ENCODE data around the gene SLC35F5. TPM values are rescaled to one million over a fixed set of nuclear protein-coding genes. Genes with fewer than 3 reads are reported as not detected.
"Not testable (repeated sequence)": the region's sequence is repeated elsewhere in the genome, so short reads cannot be mapped to it uniquely, and the experiment has no call there.

SLC35F5 gene
- total RNA-seq, 2 experiments from 2014 or later = 18.3 to 19.2 TPM

- CTCF ChIA-PET = no interaction called here
Observed at GRCh38 chr2:113672326-113672932, 84.0 kb downstream of the SLC35F5 start.

GRCh38 chr2:113669013-113669412 lies 87.4 kb downstream of the SLC35F5 start:
- H3K9me3 ChIP-seq (ENCODE audit: control insufficient read depth in 1 of 2, insufficient read depth in 1 of 2, low read length in 2 of 2); intact Hi-C loops (cut with DNase I, micrococcal nuclease); H3K4me1 ChIP-seq (ENCODE audit: insufficient read depth, low read length); H3K36me3 Mint-ChIP-seq (ENCODE audit: low read depth); H3K4me3 ChIP-seq (ENCODE audit: low read length); H3K27ac Mint-ChIP-seq; H3K9me3 Mint-ChIP-seq; H3K4me3 Mint-ChIP-seq; ATAC-seq (ENCODE audit: poor library complexity); H3K27ac ChIP-seq (ENCODE audit: low read depth in 1 of 2, low read length in 2 of 2); DNase-seq; H3K36me3 ChIP-seq (ENCODE audit: insufficient read depth, low read length); H3K27me3 ChIP-seq (ENCODE audit: control insufficient read depth in 1 of 2, insufficient read depth in 2 of 2, low read length in 2 of 2); CTCF ChIA-PET; POLR2A ChIA-PET; H3K4me1 Mint-ChIP-seq (ENCODE audit: low read depth); H3K27me3 Mint-ChIP-seq: not testable (repeated sequence)

More at GRCh38 chr2:113672326-113672932, 84.0 kb downstream of the SLC35F5 start:
- no peak overlapping the region for H3K27ac ChIP-seq (ENCODE audit: low read depth in 1 of 2, low read length in 2 of 2)
- POLR2A ChIA-PET = no interaction called here
- Mint-ChIP-seq H3K9me3 (no peaks in the 10 kb centered on the region), H3K36me3 (ENCODE audit: low read depth) (no peaks in the 10 kb centered on the region), H3K4me3 (no peak overlapping the region), H3K4me1 (ENCODE audit: low read depth) (no peaks in the 10 kb centered on the region), H3K27me3 (no peaks in the 10 kb centered on the region), H3K27ac (no peak overlapping the region)
- no peak for DNase-seq
- no peak for ATAC-seq (ENCODE audit: poor library complexity)
- H3K4me3 ChIP-seq (ENCODE audit: low read length) = no peak overlapping the region
- H3K36me3 ChIP-seq (ENCODE audit: insufficient read depth, low read length) = no peaks in the 10 kb centered on the region
- H3K9me3 ChIP-seq (ENCODE audit: control insufficient read depth in 1 of 2, insufficient read depth in 1 of 2, low read length in 2 of 2) = no peaks in the 10 kb centered on the region
- TF ChIP-seq CTCF (IDR thresholded peaks at IDR 0.05) = no peak
- no peaks in the 10 kb centered on the region for H3K4me1 ChIP-seq (ENCODE audit: insufficient read depth, low read length)
- intact Hi-C loops (cut with DNase I, micrococcal nuclease) = no loop called here
- H3K27me3 ChIP-seq (ENCODE audit: control insufficient read depth in 1 of 2, insufficient read depth in 2 of 2, low read length in 2 of 2) = no peaks in the 10 kb centered on the region

DNA sequence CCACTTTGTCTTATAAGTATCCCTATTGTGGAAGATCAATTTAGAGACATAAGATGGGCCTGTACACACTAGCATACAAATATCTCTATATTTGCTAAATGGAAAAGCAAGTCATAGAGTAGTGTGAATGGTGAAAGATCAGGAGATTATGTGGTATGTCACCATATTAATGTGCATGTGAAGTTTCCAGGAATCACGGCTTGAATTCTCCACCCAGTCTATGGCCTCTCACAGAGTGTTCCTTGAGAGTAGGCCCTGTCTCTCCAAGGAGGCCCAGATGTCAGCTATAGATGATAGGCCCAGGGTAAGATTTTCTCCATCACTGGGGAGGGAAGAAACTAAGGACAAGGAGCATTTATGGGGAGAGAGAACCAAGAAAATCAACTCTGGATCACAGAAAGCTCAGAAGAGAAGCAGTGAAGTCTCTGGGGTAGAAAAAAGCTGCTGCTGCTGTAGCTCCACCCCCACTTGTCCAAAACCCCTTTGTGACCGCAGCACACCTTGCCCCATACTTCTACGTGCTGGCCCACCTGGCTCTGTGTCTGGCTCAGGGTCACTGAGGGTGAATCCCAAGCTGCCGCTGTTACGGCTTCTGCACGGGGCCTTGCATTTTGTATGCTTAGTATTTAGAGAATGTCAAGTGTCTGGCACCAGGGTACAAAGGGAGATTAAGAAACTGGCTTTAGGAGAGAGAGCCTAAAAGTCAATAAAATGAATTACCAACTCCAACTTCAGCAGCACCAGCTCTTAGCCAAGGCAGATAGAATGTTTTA lies 91.5 kb downstream of the SLC35F5 start:
- intact Hi-C loops (cut with DNase I, micrococcal nuclease); H3K27ac ChIP-seq (ENCODE audit: low read depth in 1 of 2, low read length in 2 of 2); POLR2A ChIA-PET: not testable (repeated sequence)

DNA sequence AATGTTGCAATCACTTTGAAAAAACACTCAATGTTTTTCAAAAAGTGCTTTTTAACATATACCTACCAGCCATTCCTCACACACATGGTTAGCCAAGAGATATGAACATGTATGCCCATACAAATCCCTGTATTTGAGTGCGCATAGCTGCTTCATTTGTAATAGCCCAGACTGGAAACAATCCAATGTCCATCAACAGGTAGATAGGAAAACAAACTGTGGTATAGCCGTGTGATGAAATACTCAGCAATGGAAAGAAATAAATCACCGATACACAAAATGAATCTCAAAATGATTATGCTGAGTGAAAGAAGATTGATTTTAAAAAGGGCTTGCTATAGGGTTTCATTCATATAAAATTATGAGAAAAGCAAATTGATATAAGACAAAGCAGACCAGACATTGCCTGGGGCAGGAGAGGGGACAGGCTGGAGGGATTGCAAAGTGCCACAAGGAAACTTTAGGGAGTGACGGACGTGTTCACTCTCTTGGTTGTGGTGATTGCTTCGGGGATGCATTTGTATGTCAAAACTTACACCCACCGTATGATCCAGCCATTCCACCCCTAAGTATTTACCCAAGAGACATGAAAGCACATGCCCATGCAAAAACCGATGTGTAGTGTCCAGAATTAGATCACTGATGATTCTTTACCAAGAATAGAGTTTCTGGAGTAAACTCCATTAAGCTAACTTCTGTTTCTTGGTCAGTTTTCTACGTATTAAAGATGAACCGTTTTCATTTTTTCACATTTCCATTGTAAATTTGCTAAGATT lies 93.0 kb downstream of the SLC35F5 start:
- H3K9me3 Mint-ChIP-seq; H3K4me1 ChIP-seq (ENCODE audit: insufficient read depth, low read length); H3K36me3 Mint-ChIP-seq (ENCODE audit: low read depth); intact Hi-C loops (cut with DNase I, micrococcal nuclease); ATAC-seq (ENCODE audit: poor library complexity); H3K4me3 Mint-ChIP-seq; H3K27ac Mint-ChIP-seq; H3K4me3 ChIP-seq (ENCODE audit: low read length); CTCF ChIA-PET; H3K9me3 ChIP-seq (ENCODE audit: control insufficient read depth in 1 of 2, insufficient read depth in 1 of 2, low read length in 2 of 2); H3K27me3 ChIP-seq (ENCODE audit: control insufficient read depth in 1 of 2, insufficient read depth in 2 of 2, low read length in 2 of 2); DNase-seq; H3K36me3 ChIP-seq (ENCODE audit: insufficient read depth, low read length); H3K27ac ChIP-seq (ENCODE audit: low read depth in 1 of 2, low read length in 2 of 2); H3K4me1 Mint-ChIP-seq (ENCODE audit: low read depth); H3K27me3 Mint-ChIP-seq; POLR2A ChIA-PET: not testable (repeated sequence)

More for the DNA sequence above, 91.5 kb downstream of the SLC35F5 start:
- H3K27me3 Mint-ChIP-seq; DNase-seq; H3K36me3 ChIP-seq (ENCODE audit: insufficient read depth, low read length); H3K27ac Mint-ChIP-seq; H3K4me1 ChIP-seq (ENCODE audit: insufficient read depth, low read length); CTCF ChIA-PET; H3K27me3 ChIP-seq (ENCODE audit: control insufficient read depth in 1 of 2, insufficient read depth in 2 of 2, low read length in 2 of 2); H3K4me3 ChIP-seq (ENCODE audit: low read length); H3K9me3 ChIP-seq (ENCODE audit: control insufficient read depth in 1 of 2, insufficient read depth in 1 of 2, low read length in 2 of 2); H3K36me3 Mint-ChIP-seq (ENCODE audit: low read depth); H3K4me3 Mint-ChIP-seq; H3K4me1 Mint-ChIP-seq (ENCODE audit: low read depth); H3K9me3 Mint-ChIP-seq; ATAC-seq (ENCODE audit: poor library complexity): not testable (repeated sequence)

Small RNA genes within 50 kb of the gene (microRNA-seq; reads per million reads assigned to microRNA genes)
- not detected for gene MIR4782 (ENCODE audit: borderline microRNAs expressed, borderline replicate concordance)

Other genes starting within 250 kb of the SLC35F5 start
- 10 to 100 TPM; 14.5 to 17.9 TPM for gene RABL2A, start 129.4 kb downstream of the SLC35F5 start, total RNA-seq
- gene ACTR3, start 133.4 kb upstream of the SLC35F5 start, total RNA-seq = 100 to 1,000 TPM; 118 to 123 TPM